GM23338 (cell line): Measurements from ENCODE around the gene MROH7. TPM values are rescaled to one million over a fixed set of nuclear protein-coding genes. Genes with fewer than 3 reads are reported as not detected.

ENCODE experiments used
- ATAC-seq: fragments of 200-7000 bp; cut with Tn5 transposase; 3 replicates; pipeline ENCODE4 v1.9.1; 2020
- DNase-seq: peaks from one replicate; pipeline ENCODE4 v3.0.0-alpha.2; 2015; ENCODE audit warnings: low spot score
- H2AFZ ChIP-seq: fragments of 200-600 bp; sonication (generic); 2 replicates; pipeline ENCODE4 v1.8.0; 2016; ENCODE audit warnings: antibody characterized with exemption, mild to moderate bottlenecking, moderate library complexity
- H3F3A ChIP-seq: fragments of 200-600 bp; sonication (generic); replicated peaks from 2 replicates; pipeline ENCODE4 v1.8.0; 2017; ENCODE audit warnings: antibody characterized with exemption, mixed run types, low read depth
- H3K27ac ChIP-seq: fragments of 200-600 bp; sonication (generic); 2 replicates; pipeline ENCODE4 v1.6.1; 2016; ENCODE audit warnings: low read depth
- H3K27me3 ChIP-seq: fragments of 200-600 bp; sonication (generic); 2 replicates; pipeline ENCODE4 v1.8.0; 2016; ENCODE audit warnings: mild to moderate bottlenecking, mixed run types, moderate library complexity; ENCODE audit not compliant: insufficient read depth
- H3K36me3 ChIP-seq: fragments of 200-600 bp; sonication (generic); 2 replicates; pipeline ENCODE4 v1.8.0; 2016; ENCODE audit warnings: mild to moderate bottlenecking; ENCODE audit not compliant: insufficient read depth
- H3K4me1 ChIP-seq: fragments of 200-600 bp; sonication (generic); 2 replicates; pipeline ENCODE4 v1.8.0; 2016; ENCODE audit warnings: mild to moderate bottlenecking, moderate library complexity; ENCODE audit not compliant: insufficient read depth
- H3K4me2 ChIP-seq: fragments of 200-600 bp; sonication (generic); 2 replicates; pipeline ENCODE4 v1.7.1; 2017; ENCODE audit warnings: mixed run types
- H3K4me3 ChIP-seq: fragments of 200-600 bp; sonication (generic); 2 replicates; pipeline ENCODE4 v1.6.1; 2016; ENCODE audit warnings: mixed run types
- H3K79me2 ChIP-seq: fragments of 200-600 bp; sonication (generic); replicated peaks from 2 replicates; pipeline ENCODE4 v1.8.0; 2017; ENCODE audit warnings: mild to moderate bottlenecking; ENCODE audit not compliant: insufficient read depth
- H3K9me2 ChIP-seq: fragments of 200-600 bp; sonication (generic); 2 replicates; pipeline ENCODE4 v1.8.0; 2017; ENCODE audit not compliant: insufficient read depth
- H4K20me1 ChIP-seq: fragments of 200-600 bp; sonication (generic); replicated peaks from 2 replicates; pipeline ENCODE4 v1.8.0; 2017; ENCODE audit warnings: mild to moderate bottlenecking; ENCODE audit not compliant: insufficient read depth
- H3K27ac Mint-ChIP-seq: 2 replicates; pipeline ENCODE4 v1.8.0; 2020; ENCODE audit warnings: inconsistent platforms, mild to moderate bottlenecking, moderate library complexity, mixed read lengths
- H3K27me3 Mint-ChIP-seq: 3 replicates; pipeline ENCODE4 v1.8.0; 2022; ENCODE audit warnings: low read depth, mild to moderate bottlenecking, moderate library complexity, mixed read lengths, inconsistent platforms; ENCODE audit not compliant: insufficient read depth, poor library complexity
- H3K36me3 Mint-ChIP-seq: 3 replicates; pipeline ENCODE4 v1.8.0; 2021; ENCODE audit warnings: low read depth, mild to moderate bottlenecking, inconsistent platforms, moderate library complexity, mixed read lengths
- H3K4me1 Mint-ChIP-seq: 3 replicates; pipeline ENCODE4 v1.8.0; 2020; ENCODE audit warnings: mild to moderate bottlenecking, inconsistent platforms, mixed read lengths
- H3K4me3 Mint-ChIP-seq: 3 replicates; pipeline ENCODE4 v1.8.0; 2021; ENCODE audit warnings: moderate library complexity, mild to moderate bottlenecking, inconsistent platforms, mixed read lengths
- H3K9me3 Mint-ChIP-seq: 3 replicates; pipeline ENCODE4 v1.8.0; 2020; ENCODE audit warnings: moderate library complexity, mild to moderate bottlenecking, inconsistent platforms, mixed read lengths
- CREB1 ChIP-seq: fragments of 250-450 bp; sonication (Bioruptor Pico); IDR thresholded peaks from 2 replicates; pipeline ENCODE4 v1.5.0; 2020; ENCODE audit warnings: low read depth, mild to moderate bottlenecking, moderate library complexity
- EZH2phosphoT487 ChIP-seq: fragments of 200-600 bp; sonication (generic); IDR thresholded peaks from one replicate; pipeline ENCODE4 v1.8.1; 2018; ENCODE audit warnings: antibody characterized with exemption; ENCODE audit not compliant: unreplicated experiment
- JUNB ChIP-seq: IDR thresholded peaks from one replicate; pipeline ENCODE4 v1.6.1; 2016; ENCODE audit warnings: antibody characterized with exemption; ENCODE audit not compliant: unreplicated experiment
- NANOG ChIP-seq: IDR thresholded peaks from 2 replicates; pipeline ENCODE4 v1.6.1; 2016; ENCODE audit warnings: antibody characterized with exemption, borderline replicate concordance
- polyA plus RNA-seq: library from polyadenylated mRNA; unstranded; fragments of >200 nt; fragmentation: Nextera tagmentation; extraction: Ambion mirVana; gene quantifications from 2 replicates; pipeline ENCODE4 v1.2.1, GENCODE V29; 2016
- total RNA-seq: library from RNA; depleted of rRNA; stranded (reverse); fragments of >200 nt; shearing (Covaris generic); gene quantifications from 2 replicates; pipeline ENCODE4 v1.2.3, GENCODE V29; 2014
- TF ChIP-seq, protein P1 (sequence below): fragments of 250-450 bp; sonication (Bioruptor Pico); IDR thresholded peaks from 2 replicates; pipeline ENCODE4 v1.5.0; 2020; ENCODE audit warnings: mild to moderate bottlenecking, moderate library complexity
- TF ChIP-seq, protein P2 (sequence below), 2 experiments: fragments of 200-600 bp in 1 of 2; sonication (generic) in 1 of 2; conservative IDR thresholded peaks; 2 replicates each; pipeline versions ENCODE4 v1.5.1 to v1.6.1; 2016 to 2017; ENCODE audit warnings: antibody characterized with exemption in 2 of 2, low read depth in 2 of 2, mild to moderate bottlenecking in 2 of 2, moderate library complexity in 1 of 2
- TF ChIP-seq, protein P3 (sequence below): IDR thresholded peaks from 2 replicates; pipeline ENCODE4 v1.6.1; 2016; ENCODE audit warnings: antibody characterized with exemption

MROH7 gene
- total and polyA plus RNA-seq, 2 experiments from 2014 or later, result 0.17 TPM; not detected in 1

DNA sequence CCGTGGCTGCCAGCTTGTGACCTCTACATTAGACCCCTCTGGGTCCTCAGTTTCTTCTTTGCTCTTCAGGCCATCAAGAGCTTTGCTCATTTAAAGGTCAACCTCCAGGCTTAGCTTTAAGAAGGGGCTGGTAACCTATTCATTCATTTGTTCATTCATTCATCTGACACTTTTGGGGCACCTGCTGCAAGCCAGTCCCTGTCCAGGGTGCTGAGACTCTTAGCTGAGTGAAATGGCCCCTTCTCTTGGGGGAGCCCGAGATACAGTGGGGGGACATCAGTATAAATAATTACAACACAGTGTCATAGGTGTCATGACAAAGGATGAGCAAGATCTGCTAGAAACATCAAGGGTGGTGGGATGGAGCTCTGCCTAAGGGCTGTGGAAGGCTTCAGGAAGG, 63.6 kb downstream of the MROH7 start (continued):
- TF ChIP-seq, protein P1, sequence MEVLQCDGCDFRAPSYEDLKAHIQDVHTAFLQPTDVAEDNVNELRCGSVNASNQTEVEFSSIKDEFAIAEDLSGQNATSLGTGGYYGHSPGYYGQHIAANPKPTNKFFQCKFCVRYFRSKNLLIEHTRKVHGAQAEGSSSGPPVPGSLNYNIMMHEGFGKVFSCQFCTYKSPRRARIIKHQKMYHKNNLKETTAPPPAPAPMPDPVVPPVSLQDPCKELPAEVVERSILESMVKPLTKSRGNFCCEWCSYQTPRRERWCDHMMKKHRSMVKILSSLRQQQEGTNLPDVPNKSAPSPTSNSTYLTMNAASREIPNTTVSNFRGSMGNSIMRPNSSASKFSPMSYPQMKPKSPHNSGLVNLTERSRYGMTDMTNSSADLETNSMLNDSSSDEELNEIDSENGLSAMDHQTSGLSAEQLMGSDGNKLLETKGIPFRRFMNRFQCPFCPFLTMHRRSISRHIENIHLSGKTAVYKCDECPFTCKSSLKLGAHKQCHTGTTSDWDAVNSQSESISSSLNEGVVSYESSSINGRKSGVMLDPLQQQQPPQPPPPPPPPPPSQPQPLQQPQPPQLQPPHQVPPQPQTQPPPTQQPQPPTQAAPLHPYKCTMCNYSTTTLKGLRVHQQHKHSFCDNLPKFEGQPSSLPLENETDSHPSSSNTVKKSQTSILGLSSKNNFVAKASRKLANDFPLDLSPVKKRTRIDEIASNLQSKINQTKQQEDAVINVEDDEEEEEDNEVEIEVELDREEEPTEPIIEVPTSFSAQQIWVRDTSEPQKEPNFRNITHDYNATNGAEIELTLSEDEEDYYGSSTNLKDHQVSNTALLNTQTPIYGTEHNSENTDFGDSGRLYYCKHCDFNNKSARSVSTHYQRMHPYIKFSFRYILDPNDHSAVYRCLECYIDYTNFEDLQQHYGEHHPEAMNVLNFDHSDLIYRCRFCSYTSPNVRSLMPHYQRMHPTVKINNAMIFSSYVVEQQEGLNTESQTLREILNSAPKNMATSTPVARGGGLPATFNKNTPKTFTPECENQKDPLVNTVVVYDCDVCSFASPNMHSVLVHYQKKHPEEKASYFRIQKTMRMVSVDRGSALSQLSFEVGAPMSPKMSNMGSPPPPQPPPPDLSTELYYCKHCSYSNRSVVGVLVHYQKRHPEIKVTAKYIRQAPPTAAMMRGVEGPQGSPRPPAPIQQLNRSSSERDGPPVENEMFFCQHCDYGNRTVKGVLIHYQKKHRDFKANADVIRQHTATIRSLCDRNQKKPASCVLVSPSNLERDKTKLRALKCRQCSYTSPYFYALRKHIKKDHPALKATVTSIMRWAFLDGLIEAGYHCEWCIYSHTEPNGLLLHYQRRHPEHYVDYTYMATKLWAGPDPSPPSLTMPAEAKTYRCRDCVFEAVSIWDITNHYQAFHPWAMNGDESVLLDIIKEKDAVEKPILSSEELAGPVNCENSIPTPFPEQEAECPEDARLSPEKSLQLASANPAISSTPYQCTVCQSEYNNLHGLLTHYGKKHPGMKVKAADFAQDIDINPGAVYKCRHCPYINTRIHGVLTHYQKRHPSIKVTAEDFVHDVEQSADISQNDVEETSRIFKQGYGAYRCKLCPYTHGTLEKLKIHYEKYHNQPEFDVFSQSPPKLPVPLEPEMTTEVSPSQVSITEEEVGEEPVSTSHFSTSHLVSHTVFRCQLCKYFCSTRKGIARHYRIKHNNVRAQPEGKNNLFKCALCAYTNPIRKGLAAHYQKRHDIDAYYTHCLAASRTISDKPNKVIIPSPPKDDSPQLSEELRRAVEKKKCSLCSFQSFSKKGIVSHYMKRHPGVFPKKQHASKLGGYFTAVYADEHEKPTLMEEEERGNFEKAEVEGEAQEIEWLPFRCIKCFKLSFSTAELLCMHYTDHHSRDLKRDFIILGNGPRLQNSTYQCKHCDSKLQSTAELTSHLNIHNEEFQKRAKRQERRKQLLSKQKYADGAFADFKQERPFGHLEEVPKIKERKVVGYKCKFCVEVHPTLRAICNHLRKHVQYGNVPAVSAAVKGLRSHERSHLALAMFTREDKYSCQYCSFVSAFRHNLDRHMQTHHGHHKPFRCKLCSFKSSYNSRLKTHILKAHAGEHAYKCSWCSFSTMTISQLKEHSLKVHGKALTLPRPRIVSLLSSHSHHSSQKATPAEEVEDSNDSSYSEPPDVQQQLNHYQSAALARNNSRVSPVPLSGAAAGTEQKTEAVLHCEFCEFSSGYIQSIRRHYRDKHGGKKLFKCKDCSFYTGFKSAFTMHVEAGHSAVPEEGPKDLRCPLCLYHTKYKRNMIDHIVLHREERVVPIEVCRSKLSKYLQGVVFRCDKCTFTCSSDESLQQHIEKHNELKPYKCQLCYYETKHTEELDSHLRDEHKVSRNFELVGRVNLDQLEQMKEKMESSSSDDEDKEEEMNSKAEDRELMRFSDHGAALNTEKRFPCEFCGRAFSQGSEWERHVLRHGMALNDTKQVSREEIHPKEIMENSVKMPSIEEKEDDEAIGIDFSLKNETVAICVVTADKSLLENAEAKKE (CRISPR knock-in tag), result no peak

DNA sequence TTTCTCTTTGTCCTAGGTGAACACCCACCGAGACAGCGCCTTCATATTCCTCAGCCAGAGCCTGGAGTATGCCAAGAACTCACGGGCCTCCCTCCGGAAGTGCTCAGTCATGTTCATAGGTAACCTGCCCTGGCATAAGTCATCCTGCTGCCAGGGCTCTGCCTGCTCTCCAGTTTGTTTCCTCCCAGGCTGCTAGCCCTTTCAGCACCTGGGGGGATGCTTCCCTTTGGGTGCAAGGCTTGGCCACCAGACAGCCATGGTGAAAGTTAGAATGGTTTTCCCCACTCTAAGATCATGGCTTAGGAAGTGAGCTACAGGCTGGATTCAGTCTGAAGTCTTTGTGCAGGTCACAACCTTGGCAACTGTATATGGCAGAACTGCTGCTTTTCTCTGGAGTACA, 64.8 kb downstream of the MROH7 start:
- no peaks in the 10 kb centered on the region for H3K79me2 ChIP-seq
- H3K36me3 ChIP-seq, result no peaks in the 10 kb centered on the region
- Mint-ChIP-seq H3K9me3 (no peaks in the 10 kb centered on the region), H3K36me3 (no peaks in the 10 kb centered on the region), H3K4me3 (no peak overlapping the region), H3K27ac (no peak overlapping the region), H3K4me1 (peaks cover 4% of the 10 kb centered on the region; the same call in 2 of the 3 replicates), H3K27me3 (peaks cover 4% of the 10 kb centered on the region)
- no peak for DNase-seq
- no peaks in the 10 kb centered on the region for H3K27me3 ChIP-seq
- H2AFZ ChIP-seq, result no peak overlapping the region
- H3K4me1 ChIP-seq, result no peaks in the 10 kb centered on the region
- no peaks in the 10 kb centered on the region for H3F3A ChIP-seq
- no peaks in the 10 kb centered on the region for H4K20me1 ChIP-seq
- H3K4me3 ChIP-seq, result no peak overlapping the region
- no peak overlapping the region for H3K4me2 ChIP-seq
- H3K27ac ChIP-seq, result no peak overlapping the region
- ATAC-seq, result no peak
- H3K9me2 ChIP-seq, result no peaks in the 10 kb centered on the region
- TF ChIP-seq CREB1 (no peak), NANOG (no peak), EZH2phosphoT487 (no peak), JUNB (no peak)
- TF ChIP-seq, protein P2, sequence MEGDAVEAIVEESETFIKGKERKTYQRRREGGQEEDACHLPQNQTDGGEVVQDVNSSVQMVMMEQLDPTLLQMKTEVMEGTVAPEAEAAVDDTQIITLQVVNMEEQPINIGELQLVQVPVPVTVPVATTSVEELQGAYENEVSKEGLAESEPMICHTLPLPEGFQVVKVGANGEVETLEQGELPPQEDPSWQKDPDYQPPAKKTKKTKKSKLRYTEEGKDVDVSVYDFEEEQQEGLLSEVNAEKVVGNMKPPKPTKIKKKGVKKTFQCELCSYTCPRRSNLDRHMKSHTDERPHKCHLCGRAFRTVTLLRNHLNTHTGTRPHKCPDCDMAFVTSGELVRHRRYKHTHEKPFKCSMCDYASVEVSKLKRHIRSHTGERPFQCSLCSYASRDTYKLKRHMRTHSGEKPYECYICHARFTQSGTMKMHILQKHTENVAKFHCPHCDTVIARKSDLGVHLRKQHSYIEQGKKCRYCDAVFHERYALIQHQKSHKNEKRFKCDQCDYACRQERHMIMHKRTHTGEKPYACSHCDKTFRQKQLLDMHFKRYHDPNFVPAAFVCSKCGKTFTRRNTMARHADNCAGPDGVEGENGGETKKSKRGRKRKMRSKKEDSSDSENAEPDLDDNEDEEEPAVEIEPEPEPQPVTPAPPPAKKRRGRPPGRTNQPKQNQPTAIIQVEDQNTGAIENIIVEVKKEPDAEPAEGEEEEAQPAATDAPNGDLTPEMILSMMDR (conservative IDR thresholded peaks at IDR 0.05; ENCODE audit: low read depth in 2 of 2), result no peak
- TF ChIP-seq, protein P1 (CRISPR knock-in tag), result no peak
- TF ChIP-seq, protein P3, sequence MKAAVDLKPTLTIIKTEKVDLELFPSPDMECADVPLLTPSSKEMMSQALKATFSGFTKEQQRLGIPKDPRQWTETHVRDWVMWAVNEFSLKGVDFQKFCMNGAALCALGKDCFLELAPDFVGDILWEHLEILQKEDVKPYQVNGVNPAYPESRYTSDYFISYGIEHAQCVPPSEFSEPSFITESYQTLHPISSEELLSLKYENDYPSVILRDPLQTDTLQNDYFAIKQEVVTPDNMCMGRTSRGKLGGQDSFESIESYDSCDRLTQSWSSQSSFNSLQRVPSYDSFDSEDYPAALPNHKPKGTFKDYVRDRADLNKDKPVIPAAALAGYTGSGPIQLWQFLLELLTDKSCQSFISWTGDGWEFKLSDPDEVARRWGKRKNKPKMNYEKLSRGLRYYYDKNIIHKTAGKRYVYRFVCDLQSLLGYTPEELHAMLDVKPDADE, result no peak
